Panc1 (cell line): ENCODE data around the gene KCNF1. TPM values are rescaled to one million over a fixed set of nuclear protein-coding genes. Genes with fewer than 3 reads are reported as not detected.

Experiments used
- ATAC-seq: fragments of 200-7000 bp; cut with Tn5 transposase; 2 replicates; pipeline ENCODE4 v1.9.1; 2020; ENCODE audit warnings: mild to moderate bottlenecking, moderate library complexity
- BruUV-seq: library from RNA; stranded (reverse); fragments of 400-500 nt; replicated peaks from 2 replicates; lab custom pipeline; 2021; lab: Mats Ljungman, UMichigan
- CTCF ChIA-PET: fragments of 300-600 bp; sonication (Branson Sonifier 250); formaldehyde crosslinking; loops from one replicate; lab custom pipeline; 2022; ENCODE audit warnings: antibody characterized with exemption; lab: Charles Lee
- POLR2A ChIA-PET: fragments of 300-600 bp; sonication (Branson Sonifier 250); formaldehyde crosslinking; loops from one replicate; lab custom pipeline; 2022; ENCODE audit warnings: antibody characterized with exemption; lab: Charles Lee
- DNase-seq: peaks from one replicate; pipeline ENCODE4 v3.0.0-alpha.2; 2010; ENCODE audit warnings: low read depth, low spot score
- H3K27ac ChIP-seq: 2 replicates; pipeline ENCODE4 v1.5.1; 2011; ENCODE audit warnings: mild to moderate bottlenecking, low read length, inconsistent platforms
- H3K27me3 ChIP-seq: fragments of 200-500 bp; sonication (Bioruptor generic); 2 replicates; pipeline ENCODE4 v1.6.0; 2014; ENCODE audit warnings: low read length, inconsistent platforms; ENCODE audit not compliant: control insufficient read depth, insufficient read depth
- H3K36me3 ChIP-seq: fragments of 200-500 bp; sonication (Bioruptor generic); 2 replicates; pipeline ENCODE4 v1.5.1; 2014; ENCODE audit warnings: inconsistent platforms, mild to moderate bottlenecking, low read length, moderate library complexity; ENCODE audit not compliant: control insufficient read depth, insufficient read depth
- H3K4me1 ChIP-seq: 2 replicates; pipeline ENCODE4 v1.5.1; 2011; ENCODE audit warnings: inconsistent platforms, mild to moderate bottlenecking, low read length, moderate library complexity; ENCODE audit not compliant: control insufficient read depth, insufficient read depth
- H3K4me3 ChIP-seq, 2 experiments: 2 replicates each; pipeline ENCODE4 v1.5.1; 2011 to 2012; ENCODE audit warnings: low read depth in 2 of 2, low read length in 2 of 2, mild to moderate bottlenecking in 2 of 2, inconsistent platforms in 1 of 2, moderate library complexity in 1 of 2
- H3K9me3 ChIP-seq: fragments of 200-500 bp; sonication (Bioruptor generic); 2 replicates; pipeline ENCODE4 v1.5.1; 2014; ENCODE audit warnings: low read depth, mild to moderate bottlenecking, inconsistent platforms, low read length, moderate library complexity; ENCODE audit not compliant: control insufficient read depth, insufficient read depth
- CTCF ChIP-seq: fragments of 450-650 bp; IDR thresholded peaks from 2 replicates; pipeline ENCODE4 v1.5.1; 2017; ENCODE audit warnings: mild to moderate bottlenecking
- POLR2AphosphoS5 ChIP-seq: IDR thresholded peaks from 2 replicates; pipeline ENCODE4 v1.6.1; 2012; ENCODE audit warnings: mild to moderate bottlenecking, low read depth, low read length, moderate library complexity
- REST ChIP-seq, 2 experiments: IDR thresholded peaks; 2 replicates each; pipeline ENCODE4 v1.6.1; 2011 to 2012; ENCODE audit warnings: low read depth in 2 of 2, control low read depth in 1 of 2, low read length in 1 of 2, mild to moderate bottlenecking in 1 of 2, moderate library complexity in 1 of 2; ENCODE audit not compliant: insufficient read depth in 1 of 2
- SIN3A ChIP-seq: IDR thresholded peaks from 2 replicates; pipeline ENCODE4 v1.6.1; 2012; ENCODE audit warnings: low read depth, mild to moderate bottlenecking, low read length, moderate library complexity, borderline replicate concordance; ENCODE audit not compliant: insufficient read depth
- TCF7L2 ChIP-seq: IDR thresholded peaks from 2 replicates; pipeline ENCODE4 v1.6.1; 2011; ENCODE audit warnings: mild to moderate bottlenecking, low read depth, low read length, inconsistent platforms
- in situ Hi-C: cut with HindIII; loops from 2 replicates; pipeline ENCODE4 v1.10.0; 2016; ENCODE audit warnings: low sequenced_read_pairs, low pct_unique_long_range_greater_than_20kb
- intact Hi-C: fragments of 100-400 bp; cut with micrococcal nuclease; formaldehyde crosslinking; loops from one replicate; pipeline ENCODE4 v1.10.0; 2022; ENCODE audit not compliant: unreplicated experiment
- total RNA-seq: library from RNA; stranded (reverse); gene quantifications from one replicate; pipeline ENCODE4 v1.2.1, GENCODE V29; 2021; ENCODE audit not compliant: unreplicated experiment

KCNF1 gene
- total RNA-seq, 1 experiment from 2014 or later, result 0.39 TPM

- no peaks in the 10 kb centered on the region for H3K36me3 ChIP-seq
- no peak for DNase-seq
- no peaks in the 10 kb centered on the region for H3K27me3 ChIP-seq
- H3K4me3 ChIP-seq, result no peak overlapping the region
- POLR2A ChIA-PET, result no interaction called here
- no peak overlapping the region for H3K27ac ChIP-seq
- CTCF ChIA-PET, result no interaction called here
- intact Hi-C loops (no loop called here), in situ Hi-C loops (no loop called here)
- no peak for ATAC-seq
- BruUV-seq, result no TSS peak
- peaks cover 13% of the 10 kb centered on the region for H3K4me1 ChIP-seq
- TF ChIP-seq CTCF (no peak), TCF7L2 (no peak), REST (IDR thresholded peaks at IDR 0.05; ENCODE audit: insufficient read depth in 1 of 2, low read depth in 2 of 2, low read length in 1 of 2) (no peak), POLR2AphosphoS5 (no peak), SIN3A (no peak)
- H3K9me3 ChIP-seq, result peaks cover 14% of the 10 kb centered on the region; the same call in 1 of the 2 replicates
These were observed 27.3 kb downstream of the KCNF1 start for GRCh38 chr2:10939058-10939457.

- TF ChIP-seq POLR2AphosphoS5 (no peak), CTCF (no peak), REST (IDR thresholded peaks at IDR 0.05; ENCODE audit: insufficient read depth in 1 of 2, low read depth in 2 of 2, low read length in 1 of 2) (no peak), SIN3A (no peak), TCF7L2 (no peak)
- DNase-seq (no peak), ATAC-seq (no peak)
- H3K27me3 ChIP-seq, result no peaks in the 10 kb centered on the region
- peaks cover 14% of the 10 kb centered on the region; the same call in 1 of the 2 replicates for H3K9me3 ChIP-seq
- in situ Hi-C loops, result no loop called here
- intact Hi-C loops, result no loop called here
- no peaks in the 10 kb centered on the region for H3K36me3 ChIP-seq
- H3K27ac ChIP-seq, result no peak overlapping the region
- ChIA-PET CTCF (no interaction called here), POLR2A (no interaction called here)
- H3K4me1 ChIP-seq, result peaks cover 11% of the 10 kb centered on the region
- no peak overlapping the region for H3K4me3 ChIP-seq
- BruUV-seq, result no TSS peak
These were observed 28.9 kb downstream of the KCNF1 start for GRCh38 chr2:10940596-10940995.
